Ishikawa (cell line): ENCODE measurements around the gene PAXX.

ENCODE experiments used
- CEBPB ChIP-seq: IDR thresholded peaks from 2 replicates; pipeline ENCODE4 v1.6.1; 2012
- CREB1 ChIP-seq: IDR thresholded peaks from 2 replicates; pipeline ENCODE4 v1.6.1; 2012; ENCODE audit warnings: low read depth
- EP300 ChIP-seq: IDR thresholded peaks from 2 replicates; pipeline ENCODE4 v1.6.1; 2012; ENCODE audit warnings: borderline replicate concordance
- FOXM1 ChIP-seq: IDR thresholded peaks from 2 replicates; pipeline ENCODE4 v1.6.1; 2012; ENCODE audit warnings: low read depth, borderline replicate concordance
- NFIC ChIP-seq: IDR thresholded peaks from 2 replicates; pipeline ENCODE4 v1.6.1; 2012
- RAD21 ChIP-seq: IDR thresholded peaks from 2 replicates; pipeline ENCODE4 v1.6.1; 2012; ENCODE audit warnings: low read depth
- TAF1 ChIP-seq: IDR thresholded peaks from 2 replicates; pipeline ENCODE4 v1.6.1; 2012; ENCODE audit warnings: low read depth, mild to moderate bottlenecking
- TCF12 ChIP-seq: IDR thresholded peaks from 2 replicates; pipeline ENCODE4 v1.6.1; 2012; ENCODE audit warnings: low read depth
- TEAD4 ChIP-seq: IDR thresholded peaks from 2 replicates; pipeline ENCODE4 v1.6.1; 2012
- YY1 ChIP-seq: IDR thresholded peaks from 2 replicates; pipeline ENCODE4 v1.6.1; 2012; ENCODE audit warnings: low read depth
- TF ChIP-seq, protein P1 (sequence below): IDR thresholded peaks from 2 replicates; pipeline ENCODE4 v1.6.1; 2012; ENCODE audit warnings: low read depth, mild to moderate bottlenecking
- TF ChIP-seq, protein P2 (sequence below): IDR thresholded peaks from 2 replicates; pipeline ENCODE4 v1.6.1; 2012
- TF ChIP-seq, protein P3 (sequence below): IDR thresholded peaks from 2 replicates; pipeline ENCODE4 v1.6.1; 2012

DNA sequence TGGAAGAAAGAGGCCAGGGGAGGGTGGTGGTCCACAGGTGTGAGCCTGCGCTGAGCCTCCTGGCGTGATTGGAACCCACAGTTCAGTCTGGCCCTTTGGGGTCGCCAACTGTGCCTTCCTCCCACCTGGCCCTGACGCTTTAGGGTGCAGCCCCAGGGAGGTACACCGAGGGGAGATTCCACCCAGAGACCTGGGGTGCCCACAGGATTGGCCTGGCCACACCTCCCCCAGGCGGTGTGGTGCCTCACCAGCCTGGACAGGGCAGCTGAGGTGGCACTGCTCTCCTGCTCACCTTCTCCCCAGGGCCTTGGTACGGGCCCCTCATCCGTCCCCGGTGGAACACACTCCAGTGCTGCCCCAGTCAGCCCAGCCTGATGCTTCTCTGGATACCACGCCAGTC is 5.1 kb downstream of the PAXX start:
- TF ChIP-seq, protein P1, sequence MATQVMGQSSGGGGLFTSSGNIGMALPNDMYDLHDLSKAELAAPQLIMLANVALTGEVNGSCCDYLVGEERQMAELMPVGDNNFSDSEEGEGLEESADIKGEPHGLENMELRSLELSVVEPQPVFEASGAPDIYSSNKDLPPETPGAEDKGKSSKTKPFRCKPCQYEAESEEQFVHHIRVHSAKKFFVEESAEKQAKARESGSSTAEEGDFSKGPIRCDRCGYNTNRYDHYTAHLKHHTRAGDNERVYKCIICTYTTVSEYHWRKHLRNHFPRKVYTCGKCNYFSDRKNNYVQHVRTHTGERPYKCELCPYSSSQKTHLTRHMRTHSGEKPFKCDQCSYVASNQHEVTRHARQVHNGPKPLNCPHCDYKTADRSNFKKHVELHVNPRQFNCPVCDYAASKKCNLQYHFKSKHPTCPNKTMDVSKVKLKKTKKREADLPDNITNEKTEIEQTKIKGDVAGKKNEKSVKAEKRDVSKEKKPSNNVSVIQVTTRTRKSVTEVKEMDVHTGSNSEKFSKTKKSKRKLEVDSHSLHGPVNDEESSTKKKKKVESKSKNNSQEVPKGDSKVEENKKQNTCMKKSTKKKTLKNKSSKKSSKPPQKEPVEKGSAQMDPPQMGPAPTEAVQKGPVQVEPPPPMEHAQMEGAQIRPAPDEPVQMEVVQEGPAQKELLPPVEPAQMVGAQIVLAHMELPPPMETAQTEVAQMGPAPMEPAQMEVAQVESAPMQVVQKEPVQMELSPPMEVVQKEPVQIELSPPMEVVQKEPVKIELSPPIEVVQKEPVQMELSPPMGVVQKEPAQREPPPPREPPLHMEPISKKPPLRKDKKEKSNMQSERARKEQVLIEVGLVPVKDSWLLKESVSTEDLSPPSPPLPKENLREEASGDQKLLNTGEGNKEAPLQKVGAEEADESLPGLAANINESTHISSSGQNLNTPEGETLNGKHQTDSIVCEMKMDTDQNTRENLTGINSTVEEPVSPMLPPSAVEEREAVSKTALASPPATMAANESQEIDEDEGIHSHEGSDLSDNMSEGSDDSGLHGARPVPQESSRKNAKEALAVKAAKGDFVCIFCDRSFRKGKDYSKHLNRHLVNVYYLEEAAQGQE: no peak
- TF ChIP-seq EP300 (no peak), RAD21 (no peak), TEAD4 (no peak), NFIC (no peak), YY1 (no peak), FOXM1 (no peak), CEBPB (no peak), CREB1 (no peak), TAF1 (no peak), TCF12 (no peak)
- TF ChIP-seq, protein P2, sequence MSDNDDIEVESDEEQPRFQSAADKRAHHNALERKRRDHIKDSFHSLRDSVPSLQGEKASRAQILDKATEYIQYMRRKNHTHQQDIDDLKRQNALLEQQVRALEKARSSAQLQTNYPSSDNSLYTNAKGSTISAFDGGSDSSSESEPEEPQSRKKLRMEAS: no peak
- TF ChIP-seq, protein P3, sequence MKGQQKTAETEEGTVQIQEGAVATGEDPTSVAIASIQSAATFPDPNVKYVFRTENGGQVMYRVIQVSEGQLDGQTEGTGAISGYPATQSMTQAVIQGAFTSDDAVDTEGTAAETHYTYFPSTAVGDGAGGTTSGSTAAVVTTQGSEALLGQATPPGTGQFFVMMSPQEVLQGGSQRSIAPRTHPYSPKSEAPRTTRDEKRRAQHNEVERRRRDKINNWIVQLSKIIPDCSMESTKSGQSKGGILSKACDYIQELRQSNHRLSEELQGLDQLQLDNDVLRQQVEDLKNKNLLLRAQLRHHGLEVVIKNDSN: no peak
